Activated CD4-positive, alpha-beta memory T cell treated with anti-CD3 and anti-CD28 coated beads, Interleukin-2, amount 10 ng/mL, durations not matched to agents 7 days and 5 days (primary cell): ENCODE measurements around the gene BBIP1. TPM values are rescaled to one million over a fixed set of nuclear protein-coding genes. Genes with fewer than 3 reads are reported as not detected.
"Not testable (repeated sequence)": the region's sequence is repeated elsewhere in the genome, so short reads cannot be mapped to it uniquely, and the experiment has no call there.

ENCODE experiments used
- CTCF ChIA-PET: fragments of 350-600 bp; sonication (Branson Sonifier 250); formaldehyde crosslinking; loops from one replicate; lab custom pipeline; 2021; ENCODE audit warnings: antibody characterized with exemption, inconsistent platforms; lab: Charles Lee
- POLR2A ChIA-PET: fragments of 350-600 bp; sonication (Branson Sonifier 250); formaldehyde crosslinking; loops from one replicate; lab custom pipeline; 2021; ENCODE audit warnings: antibody characterized with exemption; lab: Charles Lee
- DNase-seq: peaks from one replicate; pipeline ENCODE4 v3.0.0-alpha.2; 2020
- H3K27ac Mint-ChIP-seq: one replicate; pipeline ENCODE4 v1.8.0; 2021; ENCODE audit warnings: mild to moderate bottlenecking, mixed read lengths
- H3K27me3 Mint-ChIP-seq: one replicate; pipeline ENCODE4 v1.8.0; 2021; ENCODE audit warnings: mixed read lengths
- H3K36me3 Mint-ChIP-seq: one replicate; pipeline ENCODE4 v1.8.0; 2021; ENCODE audit warnings: low read depth, mixed read lengths
- H3K4me1 Mint-ChIP-seq: one replicate; pipeline ENCODE4 v1.8.0; 2021; ENCODE audit warnings: mixed read lengths
- H3K4me3 Mint-ChIP-seq: one replicate; pipeline ENCODE4 v1.8.0; 2021; ENCODE audit warnings: mild to moderate bottlenecking, mixed read lengths
- H3K9me3 Mint-ChIP-seq: one replicate; pipeline ENCODE4 v1.8.0; 2021; ENCODE audit warnings: mixed read lengths
- total RNA-seq, 2 experiments: library from RNA; stranded (reverse); gene quantifications; one replicate each; pipeline ENCODE4 v1.2.3, GENCODE V29; 2021

BBIP1 gene
- total RNA-seq, 2 experiments from 2014 or later: 24.8 to 30.2 TPM

DNA sequence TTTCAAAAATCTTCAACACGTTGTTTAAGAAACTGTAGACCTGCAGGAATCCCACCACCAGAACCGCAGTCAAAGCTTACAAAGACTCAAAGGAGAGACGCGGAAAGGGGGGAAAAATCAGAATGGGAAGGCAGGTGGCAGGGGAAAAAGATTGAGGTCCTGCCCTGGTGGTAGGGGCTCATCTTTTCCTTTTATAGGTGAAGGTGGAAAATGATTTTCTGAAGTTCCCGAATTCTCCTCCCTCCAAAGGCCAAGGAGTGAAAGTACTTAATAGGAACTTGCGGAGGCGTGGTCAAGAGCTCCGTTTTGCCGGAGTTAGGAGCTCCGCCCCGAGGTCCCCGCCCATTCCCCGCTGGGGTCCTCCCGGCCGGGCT lies 724 bp downstream of the BBIP1 start:
- H3K4me1 Mint-ChIP-seq: peaks cover 36% of the 10 kb centered on the region
- peaks cover 3% of the 10 kb centered on the region for H3K36me3 Mint-ChIP-seq
- CTCF ChIA-PET: interaction anchor here (0.9 to 3.5 kb wide), 10 partner anchors 9 to 246 kb away, joined by 3 to 14 read pairs (median 4); partner anchors contain the start of gene PDCD4

DNA sequence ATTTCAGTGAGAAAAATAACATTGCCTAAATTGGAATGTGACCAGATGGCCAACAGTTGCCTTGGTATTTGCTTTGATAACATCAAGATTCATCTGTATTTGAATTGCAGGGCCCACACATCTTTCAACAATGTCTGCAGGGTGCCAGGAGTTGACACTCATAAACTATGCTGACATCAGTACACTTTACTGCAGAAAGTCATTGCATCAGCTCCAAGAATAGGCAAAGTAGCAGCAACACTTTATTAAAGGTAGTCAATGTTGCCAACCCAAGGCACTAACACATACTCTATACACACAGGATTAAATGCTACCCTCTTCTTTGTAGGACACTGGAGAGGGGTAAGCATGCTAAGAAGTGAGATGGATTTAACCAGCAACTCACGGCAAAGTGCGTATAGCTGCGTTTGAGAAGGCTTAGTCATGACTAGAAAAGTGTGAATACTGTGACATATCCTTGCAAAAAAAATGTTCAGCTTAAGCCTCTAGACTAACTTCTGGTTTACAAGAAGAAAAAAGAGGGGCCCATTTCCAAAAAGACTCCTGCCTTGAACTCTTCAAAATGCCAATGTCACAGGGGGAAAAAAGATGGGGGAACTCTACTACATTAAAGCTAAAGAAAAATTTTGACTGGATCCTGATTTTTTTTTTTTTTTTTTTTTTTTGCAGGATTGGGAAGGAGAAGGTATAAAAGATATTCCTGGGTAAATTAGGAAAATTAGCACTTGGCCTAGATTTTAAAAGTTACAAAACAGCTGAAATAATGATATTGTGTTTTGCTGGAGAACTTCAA lies 2.2 kb downstream of the BBIP1 start:
- ChIA-PET POLR2A (interaction anchor here (2.3 to 3.5 kb wide), 4 partner anchors 14 to 80 kb away, joined by 6 to 41 read pairs (median 26); no protein-coding TSS in a partner anchor), CTCF (interaction anchor here (1.0 to 3.5 kb wide), 4 partner anchors 15 to 175 kb away, joined by 4 to 14 read pairs (median 6); no protein-coding TSS in a partner anchor)
- no peak overlapping the region for H3K4me3 Mint-ChIP-seq
- H3K4me1 Mint-ChIP-seq: peaks cover 27% of the 10 kb centered on the region
- no peak for DNase-seq
- H3K9me3 Mint-ChIP-seq: no peaks in the 10 kb centered on the region
- no peak overlapping the region for H3K27ac Mint-ChIP-seq
- no peaks in the 10 kb centered on the region for H3K27me3 Mint-ChIP-seq
- H3K36me3 Mint-ChIP-seq: peaks cover 3% of the 10 kb centered on the region

More for the DNA sequence above, 724 bp downstream of the BBIP1 start:
- Mint-ChIP-seq H3K27ac (peak overlapping the region; percentile 97), H3K27me3 (no peaks in the 10 kb centered on the region), H3K4me3 (peak overlapping the region; percentile 90), H3K9me3 (no peaks in the 10 kb centered on the region)
- POLR2A ChIA-PET: interaction anchor here (1.1 to 3.5 kb wide), 19 partner anchors 8 to 1529 kb away, joined by 4 to 41 read pairs (median 6); partner anchors contain the start of genes SMNDC1, VTI1A and ZDHHC6
- DNase-seq: peak; percentile 91

DNA sequence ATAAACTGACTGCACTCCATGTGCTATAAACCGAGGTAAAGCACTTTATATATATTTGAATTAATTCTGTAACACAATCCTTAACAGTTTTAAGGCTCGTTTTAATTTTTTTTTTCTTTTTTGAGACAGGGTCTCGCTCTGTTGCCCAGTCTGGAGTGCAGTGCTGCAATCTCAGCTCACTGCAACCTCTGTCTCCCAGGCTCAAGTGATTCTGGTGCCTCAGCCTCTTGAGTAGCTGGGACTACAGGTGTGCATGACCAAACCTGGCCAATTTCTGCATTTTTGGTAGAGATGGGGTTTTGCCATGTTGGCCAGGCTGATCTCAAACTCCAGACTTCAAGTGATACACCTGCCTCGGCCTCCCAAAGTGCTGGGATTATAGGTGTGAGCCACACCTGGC lies 3.4 kb downstream of the BBIP1 start:
- CTCF ChIA-PET, H3K4me3 Mint-ChIP-seq, POLR2A ChIA-PET, H3K9me3 Mint-ChIP-seq, H3K36me3 Mint-ChIP-seq, H3K27me3 Mint-ChIP-seq, H3K27ac Mint-ChIP-seq, DNase-seq: not testable (repeated sequence)
- peaks cover 19% of the 10 kb centered on the region for H3K4me1 Mint-ChIP-seq

DNA sequence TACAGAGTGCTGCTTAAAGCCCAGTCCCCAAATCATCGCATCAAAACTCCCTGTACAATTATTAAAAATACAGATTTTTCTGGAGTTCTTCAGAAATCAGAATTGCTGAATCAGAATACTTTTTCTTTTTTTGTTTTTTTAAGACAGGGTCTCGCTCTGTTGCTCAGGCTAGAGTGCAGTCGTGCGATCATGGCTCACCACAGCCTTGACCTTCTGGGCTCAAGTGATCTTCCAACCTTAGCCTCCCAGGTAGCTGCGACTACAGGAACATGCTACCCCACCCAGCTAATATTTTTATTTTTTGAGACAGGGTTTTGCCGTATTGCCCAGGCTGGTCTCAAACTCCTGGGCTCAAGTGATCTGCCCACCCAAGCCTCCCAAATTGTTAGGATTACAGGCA lies 3.9 kb downstream of the BBIP1 start:
- ChIA-PET CTCF (interaction anchor here (1.0 kb wide), 1 partner anchor 169 kb away, joined by 3 read pairs; no protein-coding TSS in a partner anchor), POLR2A (no interaction called here)
- no peaks in the 10 kb centered on the region for H3K9me3 Mint-ChIP-seq

DNA sequence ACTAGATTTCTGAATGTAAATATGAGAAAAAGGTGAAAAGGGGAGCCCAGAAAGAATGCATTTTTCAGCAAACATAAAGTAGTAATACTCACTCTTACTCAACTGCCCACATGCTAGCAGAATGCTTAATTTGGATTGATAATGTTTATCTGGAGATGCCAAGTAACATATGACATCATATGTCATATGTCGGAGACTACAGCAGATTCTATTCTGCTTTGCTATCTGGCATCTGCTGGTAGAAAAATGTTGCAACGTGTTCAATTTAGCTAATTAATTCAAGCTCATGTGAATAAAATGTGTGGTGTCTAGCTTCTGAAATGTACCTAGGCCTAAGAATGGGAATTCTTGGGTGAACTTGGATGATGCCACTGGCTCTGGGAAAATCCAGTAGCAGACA lies 4.5 kb downstream of the BBIP1 start:
- no peaks in the 10 kb centered on the region for H3K27me3 Mint-ChIP-seq
- POLR2A ChIA-PET: no interaction called here
- CTCF ChIA-PET: interaction anchor here (1.0 kb wide), 1 partner anchor 168 kb away, joined by 3 read pairs; no protein-coding TSS in a partner anchor
- peaks cover 16% of the 10 kb centered on the region for H3K4me1 Mint-ChIP-seq
- no peaks in the 10 kb centered on the region for H3K36me3 Mint-ChIP-seq
- no peak for DNase-seq
- H3K4me3 Mint-ChIP-seq: no peak overlapping the region
- no peaks in the 10 kb centered on the region for H3K9me3 Mint-ChIP-seq
- H3K27ac Mint-ChIP-seq: no peak overlapping the region

More for the DNA sequence above, 3.9 kb downstream of the BBIP1 start:
- Mint-ChIP-seq H3K27me3 (no peaks in the 10 kb centered on the region), H3K27ac (no peak overlapping the region), H3K4me3 (no peak overlapping the region), H3K36me3 (peaks cover under 1% of the 10 kb centered on the region), H3K4me1 (peaks cover 16% of the 10 kb centered on the region)
- no peak for DNase-seq

- no peaks in the 10 kb centered on the region for H3K9me3 Mint-ChIP-seq
- no peaks in the 10 kb centered on the region for H3K27me3 Mint-ChIP-seq
- H3K27ac Mint-ChIP-seq: no peak overlapping the region
- CTCF ChIA-PET: interaction anchor here (2.3 kb wide), 1 partner anchor 10 kb away, joined by 10 read pairs; no protein-coding TSS in a partner anchor
- no peak for DNase-seq
- POLR2A ChIA-PET: interaction anchor here (0.9 kb wide), 1 partner anchor 8 kb away, joined by 3 read pairs; no protein-coding TSS in a partner anchor
- H3K4me1 Mint-ChIP-seq: peaks cover 7% of the 10 kb centered on the region
- H3K4me3 Mint-ChIP-seq: no peak overlapping the region
- H3K36me3 Mint-ChIP-seq: no peaks in the 10 kb centered on the region
Observed at GRCh38 chr10:110912374-110912773, 6.6 kb downstream of the BBIP1 start.

- CTCF ChIA-PET: interaction anchor here (0.5 to 1.3 kb wide), 3 partner anchors 13 to 605 kb away, joined by 3 read pairs; partner anchors contain the start of gene SMNDC1
- DNase-seq: no peak
- Mint-ChIP-seq H3K4me3 (no peak overlapping the region), H3K27ac (no peak overlapping the region), H3K36me3 (peaks cover 4% of the 10 kb centered on the region), H3K4me1 (no peaks in the 10 kb centered on the region), H3K27me3 (no peaks in the 10 kb centered on the region), H3K9me3 (no peaks in the 10 kb centered on the region)
- POLR2A ChIA-PET: interaction anchor here (1.3 to 1.9 kb wide), 2 partner anchors 9 to 23 kb away, joined by 3 to 14 read pairs; partner anchors contain the start of genes BBIP1 and SHOC2
Observed at GRCh38 chr10:110910138-110910537, 8.8 kb downstream of the BBIP1 start.

GRCh38 chr10:110903280-110904278 lies 15.4 kb downstream of the BBIP1 start:
- ChIA-PET POLR2A (interaction anchor here (1.1 to 3.3 kb wide), 4 partner anchors 9 to 14 kb away, joined by 3 to 20 read pairs (median 4); partner anchors contain the start of genes BBIP1 and SHOC2), CTCF (interaction anchor here (1.1 to 2.4 kb wide), 5 partner anchors 9 to 164 kb away, joined by 3 to 10 read pairs (median 3); no protein-coding TSS in a partner anchor)
- no peak for DNase-seq
- Mint-ChIP-seq H3K9me3 (no peaks in the 10 kb centered on the region), H3K4me3 (no peak overlapping the region), H3K27ac (peak overlapping the region; percentile 16), H3K27me3 (no peaks in the 10 kb centered on the region), H3K4me1 (peaks cover 27% of the 10 kb centered on the region), H3K36me3 (peaks cover 50% of the 10 kb centered on the region)

- peaks cover 27% of the 10 kb centered on the region for H3K4me1 Mint-ChIP-seq
- H3K27me3 Mint-ChIP-seq: no peaks in the 10 kb centered on the region
- ChIA-PET POLR2A (interaction anchor here (0.6 to 3.3 kb wide), 4 partner anchors 8 to 99 kb away, joined by 3 to 20 read pairs (median 4); partner anchors contain the start of genes BBIP1 and SHOC2), CTCF (interaction anchor here (1.2 to 2.4 kb wide), 6 partner anchors 8 to 162 kb away, joined by 3 to 10 read pairs (median 4); no protein-coding TSS in a partner anchor)
- H3K9me3 Mint-ChIP-seq: no peaks in the 10 kb centered on the region
- DNase-seq: no peak
- peak overlapping the region; percentile 36 for H3K27ac Mint-ChIP-seq
- H3K36me3 Mint-ChIP-seq: peaks cover 60% of the 10 kb centered on the region
- H3K4me3 Mint-ChIP-seq: no peak overlapping the region
Observed at GRCh38 chr10:110901954-110902819, 16.8 kb downstream of the BBIP1 start.

GRCh38 chr10:110900983-110901382 lies 18.0 kb downstream of the BBIP1 start:
- DNase-seq: no peak
- POLR2A ChIA-PET: interaction anchor here (1.8 to 3.3 kb wide), 2 partner anchors 17 to 98 kb away, joined by 6 to 20 read pairs; partner anchors contain the start of genes BBIP1 and SHOC2
- Mint-ChIP-seq H3K36me3 (peaks cover 68% of the 10 kb centered on the region), H3K27me3 (no peaks in the 10 kb centered on the region), H3K4me3 (no peak overlapping the region), H3K9me3 (no peaks in the 10 kb centered on the region), H3K4me1 (peaks cover 27% of the 10 kb centered on the region), H3K27ac (no peak overlapping the region)
- CTCF ChIA-PET: no interaction called here

DNA sequence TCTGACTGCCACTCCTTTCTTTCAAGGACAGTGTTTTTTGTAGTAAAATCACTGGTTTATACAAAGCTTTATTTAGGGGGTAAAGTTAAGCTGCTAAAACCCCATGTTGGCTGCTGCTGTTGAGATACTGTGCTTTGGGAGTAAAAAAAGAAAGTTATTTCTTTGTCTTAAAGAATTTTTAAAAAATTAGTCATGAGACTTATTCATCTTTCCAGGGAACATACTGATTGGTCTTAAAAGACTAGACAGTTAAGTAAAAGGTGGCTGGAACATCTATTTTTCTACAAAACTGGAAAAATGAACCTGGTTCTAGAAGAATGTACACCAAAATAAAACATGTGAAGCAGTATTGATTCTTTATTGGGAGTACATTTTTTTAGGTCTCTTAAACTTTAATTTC lies 20.6 kb downstream of the BBIP1 start:
- H3K27me3 Mint-ChIP-seq: no peaks in the 10 kb centered on the region
- DNase-seq: no peak
- no peak overlapping the region for H3K27ac Mint-ChIP-seq
- POLR2A ChIA-PET: interaction anchor here (1.1 kb wide), 1 partner anchor 29 kb away, joined by 3 read pairs; no protein-coding TSS in a partner anchor
- peaks cover 70% of the 10 kb centered on the region for H3K36me3 Mint-ChIP-seq
- CTCF ChIA-PET: interaction anchor here (2.1 kb wide), 1 partner anchor 11 kb away, joined by 8 read pairs; no protein-coding TSS in a partner anchor
- H3K9me3 Mint-ChIP-seq: no peaks in the 10 kb centered on the region
- H3K4me3 Mint-ChIP-seq: no peak overlapping the region
- H3K4me1 Mint-ChIP-seq: peaks cover 27% of the 10 kb centered on the region
